Activated T-cell treated with anti-CD3 and anti-CD28 coated beads, Interleukin-2, amount 50 U/mL, for 72 hours (primary cell): ENCODE results near the gene EHD4. TPM values are rescaled to one million over a fixed set of nuclear protein-coding genes. Genes with fewer than 3 reads are reported as not detected.

ENCODE experiments used
- ATAC-seq, 2 donors: fragments of 150-1000 bp; cut with Tn5 transposase; replicated peaks in 1 of 2; 2 replicates each; pipeline ENCODE4 v1.10.0; 2021; ENCODE audit warnings: moderate library complexity in 2 of 2, mild to moderate bottlenecking in 1 of 2
- DNase-seq, 2 donors: peaks; one replicate each; pipeline ENCODE4 v3.0.0; 2021 to 2022; ENCODE audit warnings: mixed read lengths in 1 of 2
- H3K27ac Mint-ChIP-seq: one replicate; pipeline ENCODE4 v1.8.0; 2022; ENCODE audit warnings: mild to moderate bottlenecking, moderate library complexity, mixed read lengths
- H3K27me3 Mint-ChIP-seq: one replicate; pipeline ENCODE4 v1.8.0; 2022; ENCODE audit warnings: low read depth, mixed read lengths
- H3K36me3 Mint-ChIP-seq, 2 donors: one replicate each; pipeline ENCODE4 v1.8.0; 2022; ENCODE audit warnings: mixed read lengths in 2 of 2, mild to moderate bottlenecking in 1 of 2; ENCODE audit not compliant: insufficient read depth in 2 of 2
- H3K4me1 Mint-ChIP-seq: one replicate; pipeline ENCODE4 v1.8.0; 2022; ENCODE audit warnings: low read depth, mixed read lengths
- H3K4me3 Mint-ChIP-seq, 2 donors: one replicate each; pipeline ENCODE4 v1.8.0; 2022; ENCODE audit warnings: mild to moderate bottlenecking in 2 of 2, mixed read lengths in 2 of 2, moderate library complexity in 2 of 2
- H3K9me3 Mint-ChIP-seq, 2 donors: one replicate each; pipeline ENCODE4 v1.8.0; 2022; ENCODE audit warnings: mixed read lengths in 2 of 2
- total RNA-seq, 2 donors: library from RNA; stranded (reverse); gene quantifications; one replicate each; pipeline ENCODE4 v1.2.3, GENCODE V29; 2022

Gene EHD4
- total RNA-seq, 2 donors from 2014 or later, result 22.6 to 32.7 TPM

GRCh38 chr15:41955100-41955499, 17.3 kb downstream of the EHD4 start:
- no peak for ATAC-seq
- Mint-ChIP-seq H3K27me3 (no peaks in the 10 kb centered on the region), H3K27ac (no peak overlapping the region), H3K4me1 (peaks cover 19% of the 10 kb centered on the region), H3K36me3 (peaks cover 3 to 9% of the 10 kb centered on the region in 2 donors), H3K4me3 (no peak overlapping the region), H3K9me3 (no peaks in the 10 kb centered on the region)
- no peak for DNase-seq

- DNase-seq (no peak), ATAC-seq (no peak)
- Mint-ChIP-seq H3K27ac (no peak overlapping the region), H3K4me3 (no peak overlapping the region), H3K36me3 (peaks cover 3 to 9% of the 10 kb centered on the region in 2 donors), H3K9me3 (no peaks in the 10 kb centered on the region), H3K27me3 (no peaks in the 10 kb centered on the region), H3K4me1 (peaks cover 19% of the 10 kb centered on the region)
Measured at GRCh38 chr15:41954036-41954435, 18.3 kb downstream of the EHD4 start.

GRCh38 chr15:41952013-41952563, 20.3 kb downstream of the EHD4 start:
- H3K27me3 Mint-ChIP-seq, result no peaks in the 10 kb centered on the region
- no peaks in the 10 kb centered on the region for H3K9me3 Mint-ChIP-seq
- peaks cover 3 to 9% of the 10 kb centered on the region in 2 donors for H3K36me3 Mint-ChIP-seq
- H3K27ac Mint-ChIP-seq, result no peak overlapping the region
- peaks cover 6% of the 10 kb centered on the region for H3K4me1 Mint-ChIP-seq
- H3K4me3 Mint-ChIP-seq, result no peak overlapping the region
- no peak for ATAC-seq
- DNase-seq, result no peak

GRCh38 chr15:41951571-41951970, 20.8 kb downstream of the EHD4 start:
- no peaks in the 10 kb centered on the region for H3K9me3 Mint-ChIP-seq
- H3K27ac Mint-ChIP-seq, result no peak overlapping the region
- DNase-seq (no peak), ATAC-seq (no peak)
- peaks cover 3 to 9% of the 10 kb centered on the region in 2 donors for H3K36me3 Mint-ChIP-seq
- no peaks in the 10 kb centered on the region for H3K27me3 Mint-ChIP-seq
- H3K4me3 Mint-ChIP-seq, result no peak overlapping the region
- peaks cover 4% of the 10 kb centered on the region for H3K4me1 Mint-ChIP-seq

- no peak overlapping the region for H3K4me3 Mint-ChIP-seq
- H3K36me3 Mint-ChIP-seq, result peaks cover 3 to 9% of the 10 kb centered on the region in 2 donors
- H3K27me3 Mint-ChIP-seq, result no peaks in the 10 kb centered on the region
- H3K4me1 Mint-ChIP-seq, result peaks cover 4% of the 10 kb centered on the region
- H3K27ac Mint-ChIP-seq, result peak overlapping the region; percentile 3
- H3K9me3 Mint-ChIP-seq, result no peaks in the 10 kb centered on the region
- DNase-seq, result no peak
- ATAC-seq, result no peak
Measured at GRCh38 chr15:41950489-41950888, 21.9 kb downstream of the EHD4 start.

GRCh38 chr15:41950127-41950483, 22.3 kb downstream of the EHD4 start:
- H3K27me3 Mint-ChIP-seq, result no peaks in the 10 kb centered on the region
- peaks cover 4% of the 10 kb centered on the region for H3K4me1 Mint-ChIP-seq
- H3K4me3 Mint-ChIP-seq, result no peak overlapping the region
- H3K27ac Mint-ChIP-seq, result no peak overlapping the region
- H3K9me3 Mint-ChIP-seq, result no peaks in the 10 kb centered on the region
- H3K36me3 Mint-ChIP-seq, result peaks cover 3 to 9% of the 10 kb centered on the region in 2 donors
- DNase-seq (no peak), ATAC-seq (no peak)

- ATAC-seq, result no peak
- DNase-seq, result no peak
- H3K4me3 Mint-ChIP-seq, result no peak overlapping the region
- peaks cover 3 to 9% of the 10 kb centered on the region in 2 donors for H3K36me3 Mint-ChIP-seq
- no peaks in the 10 kb centered on the region for H3K9me3 Mint-ChIP-seq
- no peaks in the 10 kb centered on the region for H3K27me3 Mint-ChIP-seq
- peaks cover 4% of the 10 kb centered on the region for H3K4me1 Mint-ChIP-seq
- H3K27ac Mint-ChIP-seq, result no peak overlapping the region
Measured at GRCh38 chr15:41949401-41950126, 22.8 kb downstream of the EHD4 start.

- H3K36me3 Mint-ChIP-seq, result peaks cover 3 to 7% of the 10 kb centered on the region in 2 donors
- DNase-seq (no peak), ATAC-seq (no peak)
- no peaks in the 10 kb centered on the region for H3K9me3 Mint-ChIP-seq
- no peaks in the 10 kb centered on the region for H3K27me3 Mint-ChIP-seq
- H3K4me1 Mint-ChIP-seq, result peaks cover 4% of the 10 kb centered on the region
- no peak overlapping the region for H3K4me3 Mint-ChIP-seq
- H3K27ac Mint-ChIP-seq, result no peak overlapping the region
Measured at GRCh38 chr15:41948490-41948889, 23.9 kb downstream of the EHD4 start.

- no peaks in the 10 kb centered on the region for H3K9me3 Mint-ChIP-seq
- peaks cover 4 to 8% of the 10 kb centered on the region in 2 donors for H3K36me3 Mint-ChIP-seq
- no peaks in the 10 kb centered on the region for H3K27me3 Mint-ChIP-seq
- H3K27ac Mint-ChIP-seq, result no peak overlapping the region
- ATAC-seq (no peak), DNase-seq (no peak)
- peaks cover 9% of the 10 kb centered on the region for H3K4me1 Mint-ChIP-seq
- no peak overlapping the region for H3K4me3 Mint-ChIP-seq
Measured at GRCh38 chr15:41946970-41947369, 25.4 kb downstream of the EHD4 start.

- Mint-ChIP-seq H3K9me3 (no peaks in the 10 kb centered on the region), H3K27me3 (no peaks in the 10 kb centered on the region), H3K4me1 (peaks cover 16% of the 10 kb centered on the region), H3K27ac (no peak overlapping the region), H3K36me3 (peaks cover 4 to 7% of the 10 kb centered on the region in 2 donors), H3K4me3 (no peak overlapping the region)
- ATAC-seq (no peak), DNase-seq (no peak)
Measured at GRCh38 chr15:41945731-41946130, 26.6 kb downstream of the EHD4 start.

- ATAC-seq (no peak), DNase-seq (no peak)
- no peak overlapping the region for H3K4me3 Mint-ChIP-seq
- H3K4me1 Mint-ChIP-seq, result peaks cover 21% of the 10 kb centered on the region
- H3K27me3 Mint-ChIP-seq, result no peaks in the 10 kb centered on the region
- no peak overlapping the region for H3K27ac Mint-ChIP-seq
- H3K9me3 Mint-ChIP-seq, result no peaks in the 10 kb centered on the region
- peaks cover 8 to 9% of the 10 kb centered on the region in 2 donors for H3K36me3 Mint-ChIP-seq
Measured at GRCh38 chr15:41945221-41945620, 27.1 kb downstream of the EHD4 start.

GRCh38 chr15:41944313-41944940, 27.9 kb downstream of the EHD4 start:
- H3K27ac Mint-ChIP-seq, result no peak overlapping the region
- no peaks in the 10 kb centered on the region for H3K27me3 Mint-ChIP-seq
- no peak for ATAC-seq
- no peak for DNase-seq
- no peaks in the 10 kb centered on the region for H3K9me3 Mint-ChIP-seq
- peaks cover 8 to 9% of the 10 kb centered on the region in 2 donors for H3K36me3 Mint-ChIP-seq
- H3K4me1 Mint-ChIP-seq, result peaks cover 29% of the 10 kb centered on the region
- no peak overlapping the region for H3K4me3 Mint-ChIP-seq

- DNase-seq (no peak), ATAC-seq (no peak)
- H3K27ac Mint-ChIP-seq, result peak overlapping the region; percentile 12
- H3K36me3 Mint-ChIP-seq, result peaks cover 8 to 9% of the 10 kb centered on the region in 2 donors
- no peaks in the 10 kb centered on the region for H3K9me3 Mint-ChIP-seq
- H3K4me1 Mint-ChIP-seq, result peaks cover 30% of the 10 kb centered on the region
- no peak overlapping the region for H3K4me3 Mint-ChIP-seq
- H3K27me3 Mint-ChIP-seq, result no peaks in the 10 kb centered on the region
Measured at GRCh38 chr15:41943543-41944312, 28.6 kb downstream of the EHD4 start.
